ENCODE data around the gene MKI67. TPM values are rescaled to one million over a fixed set of nuclear protein-coding genes. Genes with fewer than 3 reads are reported as not detected.

The MKI67 gene
- polyA plus RNA-seq, 6 donors from 2014 or later = not detected

DNA sequence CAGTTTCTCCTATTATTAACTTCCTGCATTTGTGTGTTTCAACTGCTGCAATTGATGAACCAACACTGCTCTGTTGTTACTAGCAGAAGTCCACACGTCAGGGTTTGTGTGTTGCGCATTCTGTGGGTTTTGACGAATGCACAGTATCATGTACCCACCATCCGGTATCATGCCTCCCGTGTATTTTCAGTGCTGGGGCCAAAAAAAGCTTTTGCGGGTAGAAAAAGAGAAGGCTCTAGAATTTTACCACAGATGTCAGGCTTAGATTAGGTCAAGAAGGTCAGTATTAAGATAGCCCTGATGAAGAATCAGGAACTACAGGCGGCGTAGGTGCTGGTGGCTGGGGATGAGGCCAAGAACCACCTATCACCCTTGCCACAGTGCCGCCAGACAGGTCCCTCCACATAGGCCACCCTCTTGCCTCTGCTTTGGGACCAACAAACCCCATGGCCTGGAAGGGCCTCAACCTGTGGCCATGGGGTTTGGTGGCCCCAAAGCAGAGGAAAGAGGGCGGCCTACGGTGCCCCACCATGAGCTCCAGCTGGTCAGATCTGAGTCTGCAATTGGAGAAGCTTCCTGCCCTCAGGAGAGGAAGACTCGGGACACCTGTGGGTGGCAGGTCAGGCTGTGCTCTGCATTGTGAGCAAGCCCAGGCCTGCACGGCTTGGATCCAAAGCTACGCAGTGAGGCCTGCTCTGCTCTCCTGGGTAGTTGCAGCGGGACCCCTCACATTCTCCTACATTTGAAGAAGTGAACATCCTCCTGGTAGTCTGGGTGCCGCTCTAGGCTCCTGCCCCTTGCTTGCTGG, 71.9 kb downstream of the MKI67 start:
- DNase-seq = no peak
- Mint-ChIP-seq H3K4me1 (peaks cover 16 to 45% (median 34%) of the 10 kb centered on the region in 3 donors), H3K36me3 (peaks cover 20 to 30% of the 10 kb centered on the region in 2 donors), H3K4me3 (no peak overlapping the region), H3K27me3 (no peaks in the 10 kb centered on the region), H3K27ac (peak overlapping the region in 1 of 6 donors; percentile 16), H3K9me3 (no peaks in the 10 kb centered on the region)
- no peak for ATAC-seq (ENCODE audit: low read depth in 2 of 2)

DNA sequence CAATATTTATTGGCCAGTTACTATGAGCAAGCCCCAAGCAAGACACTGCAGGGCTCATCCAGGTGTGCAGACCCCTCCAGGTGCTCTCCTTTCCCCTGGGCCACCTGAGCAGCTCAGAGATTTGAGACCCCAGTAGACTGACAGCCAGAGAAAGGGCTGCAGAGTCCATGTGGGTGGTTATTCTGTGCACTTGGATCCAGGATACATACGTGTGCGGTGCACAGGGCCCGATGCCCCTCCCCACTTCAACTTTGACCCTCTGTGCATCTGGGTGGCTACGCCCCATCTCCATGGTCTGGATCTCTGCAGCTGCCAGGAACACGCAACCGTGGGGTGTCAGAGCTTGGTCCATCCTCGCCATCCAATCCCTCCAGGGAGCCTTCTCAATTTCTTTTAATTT, 72.9 kb downstream of the MKI67 start:
- Mint-ChIP-seq H3K4me3 (no peak overlapping the region), H3K27ac (peak overlapping the region in 1 of 6 donors; percentile 59), H3K27me3 (no peaks in the 10 kb centered on the region), H3K4me1 (peaks cover 23 to 45% (median 34%) of the 10 kb centered on the region in 3 donors), H3K36me3 (peaks cover 20 to 30% of the 10 kb centered on the region in 2 donors), H3K9me3 (no peaks in the 10 kb centered on the region)
- ATAC-seq (ENCODE audit: low read depth in 2 of 2) (no peak), DNase-seq (no peak)

DNA sequence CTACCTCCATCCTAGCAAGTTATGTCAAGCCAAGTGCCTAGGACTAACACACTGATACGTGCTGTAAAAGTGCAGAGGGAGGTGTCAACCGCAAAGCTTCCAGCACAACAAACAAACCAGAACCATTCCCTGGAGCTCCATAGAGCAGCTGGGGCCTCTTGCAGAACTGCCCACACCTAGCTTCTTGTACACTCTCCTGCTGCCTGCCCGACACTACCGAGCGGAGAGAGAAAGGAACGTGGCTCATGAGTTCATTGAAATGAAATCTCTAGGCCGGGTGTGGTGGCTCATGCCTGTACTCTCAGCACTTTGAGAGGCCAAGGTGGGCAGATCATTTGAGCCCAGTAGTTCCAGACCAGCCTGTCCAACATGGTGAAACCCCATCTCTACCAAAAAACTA, 73.5 kb downstream of the MKI67 start:
- Mint-ChIP-seq H3K27me3 (no peaks in the 10 kb centered on the region), H3K36me3 (peaks cover 20 to 29% of the 10 kb centered on the region in 2 donors), H3K4me3 (no peak overlapping the region), H3K9me3 (no peaks in the 10 kb centered on the region), H3K27ac (no peak overlapping the region), H3K4me1 (peaks cover 29 to 47% (median 37%) of the 10 kb centered on the region in 3 donors)
- DNase-seq (no peak), ATAC-seq (ENCODE audit: low read depth in 2 of 2) (no peak)

DNA sequence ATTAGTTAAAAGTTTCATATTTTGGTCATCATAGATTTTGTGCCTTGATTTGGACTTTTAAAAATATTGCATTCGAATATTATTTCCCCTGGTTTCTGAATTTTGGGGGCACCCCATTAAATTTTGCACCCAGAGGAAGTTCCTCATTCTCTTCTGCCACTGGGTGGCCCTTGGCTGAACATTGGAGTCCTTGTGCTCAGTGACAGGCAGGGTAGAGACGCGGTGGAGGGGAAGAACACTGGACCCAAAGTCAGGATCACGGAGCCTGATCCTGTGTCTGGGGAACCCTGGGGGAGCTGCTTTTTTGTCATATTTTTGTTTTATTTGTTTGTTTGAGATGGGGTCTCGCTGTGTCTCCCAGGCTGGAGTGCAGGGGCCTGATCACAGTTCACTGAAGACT, 74.7 kb downstream of the MKI67 start:
- H3K4me1 Mint-ChIP-seq = peaks cover 34 to 51% (median 43%) of the 10 kb centered on the region in 3 donors
- no peaks in the 10 kb centered on the region for H3K9me3 Mint-ChIP-seq
- DNase-seq (no peak), ATAC-seq (ENCODE audit: low read depth in 2 of 2) (no peak)
- peak overlapping the region in 1 of 6 donors; percentile 32 for H3K27ac Mint-ChIP-seq
- H3K27me3 Mint-ChIP-seq = no peaks in the 10 kb centered on the region
- H3K4me3 Mint-ChIP-seq = peak overlapping the region in 1 of 8 donors; percentile 9
- peaks cover 17 to 25% of the 10 kb centered on the region in 2 donors for H3K36me3 Mint-ChIP-seq

GRCh38 chr10:128050936-128051335, 75.3 kb downstream of the MKI67 start:
- no peak for DNase-seq
- Mint-ChIP-seq H3K4me1 (peaks cover 35 to 56% (median 49%) of the 10 kb centered on the region in 3 donors), H3K27me3 (no peaks in the 10 kb centered on the region), H3K4me3 (peak overlapping the region in 2 of 8 donors; percentile 29 to 69), H3K27ac (peak overlapping the region in 2 of 6 donors; percentile 18 to 42), H3K36me3 (peaks cover 11 to 19% of the 10 kb centered on the region in 2 donors), H3K9me3 (no peaks in the 10 kb centered on the region)
- ATAC-seq (ENCODE audit: low read depth in 2 of 2) = no peak

- Mint-ChIP-seq H3K27me3 (no peaks in the 10 kb centered on the region), H3K36me3 (peaks cover 3 to 15% of the 10 kb centered on the region in 2 donors)
- ATAC-seq (ENCODE audit: low read depth in 2 of 2) = no peak
Observed at GRCh38 chr10:128050121-128050516, 76.1 kb downstream of the MKI67 start.

DNA sequence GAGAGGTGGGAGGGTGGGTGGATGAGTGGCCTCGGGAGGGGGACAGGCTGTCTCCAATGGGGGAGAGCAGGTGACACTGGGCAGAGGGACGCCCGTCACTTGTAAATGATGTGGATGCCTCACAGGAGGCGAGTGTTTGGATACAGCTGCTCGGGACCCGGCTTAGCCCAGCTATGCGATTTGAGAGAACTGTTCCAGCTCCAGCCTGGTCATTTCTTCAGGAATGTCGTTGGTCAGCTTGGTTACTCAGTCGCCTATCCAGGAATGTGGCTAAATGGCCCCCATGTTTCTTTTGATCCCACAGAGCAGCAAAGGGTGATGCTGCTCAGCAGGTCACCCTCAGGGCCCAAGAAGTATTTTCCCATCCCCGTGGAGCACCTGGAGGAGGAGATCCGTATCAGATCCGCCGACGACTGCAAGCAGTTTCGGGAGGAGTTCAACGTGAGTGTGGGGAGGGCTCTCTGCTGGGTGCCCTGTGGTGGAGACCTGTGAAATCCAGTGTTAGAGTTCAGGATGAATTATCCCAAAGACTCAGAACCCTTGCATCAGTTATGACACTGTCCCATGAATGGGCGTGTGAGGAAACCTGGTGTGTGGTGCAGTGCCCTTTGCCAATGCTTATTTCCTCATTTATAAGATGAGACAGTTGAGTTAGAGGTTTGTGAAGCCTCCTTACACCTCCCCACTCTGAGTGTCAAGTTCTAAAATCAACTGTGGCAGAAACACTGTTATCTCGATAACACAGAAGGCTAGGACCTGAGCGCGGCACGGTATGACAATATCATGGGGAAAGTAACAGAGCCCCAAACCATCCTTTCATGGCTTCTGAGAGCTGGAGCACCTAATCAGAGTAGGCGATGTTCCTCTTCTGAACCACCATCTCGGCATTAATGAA, 76.8 kb downstream of the MKI67 start:
- H3K4me1 Mint-ChIP-seq = peaks cover 44 to 67% (median 60%) of the 10 kb centered on the region in 3 donors
- H3K9me3 Mint-ChIP-seq = no peaks in the 10 kb centered on the region
- no peak for DNase-seq
- no peak for ATAC-seq (ENCODE audit: low read depth in 2 of 2)
- H3K4me3 Mint-ChIP-seq = peak overlapping the region in 6 of 8 donors; percentile 69 to 98 (median 92)
- peak overlapping the region in 4 of 6 donors; percentile 34 to 97 (median 46) for H3K27ac Mint-ChIP-seq
- peaks cover 0 to 15% of the 10 kb centered on the region in 2 donors for H3K36me3 Mint-ChIP-seq
- H3K27me3 Mint-ChIP-seq = no peaks in the 10 kb centered on the region

More at GRCh38 chr10:128050121-128050516, 76.1 kb downstream of the MKI67 start:
- DNase-seq = no peak
- H3K27ac Mint-ChIP-seq = peak overlapping the region in 3 of 6 donors; percentile 2 to 51 (median 34)
- H3K4me1 Mint-ChIP-seq = peaks cover 41 to 64% (median 57%) of the 10 kb centered on the region in 3 donors
- peak overlapping the region in 6 of 8 donors; percentile 29 to 69 (median 48) for H3K4me3 Mint-ChIP-seq
- H3K9me3 Mint-ChIP-seq = no peaks in the 10 kb centered on the region

DNA sequence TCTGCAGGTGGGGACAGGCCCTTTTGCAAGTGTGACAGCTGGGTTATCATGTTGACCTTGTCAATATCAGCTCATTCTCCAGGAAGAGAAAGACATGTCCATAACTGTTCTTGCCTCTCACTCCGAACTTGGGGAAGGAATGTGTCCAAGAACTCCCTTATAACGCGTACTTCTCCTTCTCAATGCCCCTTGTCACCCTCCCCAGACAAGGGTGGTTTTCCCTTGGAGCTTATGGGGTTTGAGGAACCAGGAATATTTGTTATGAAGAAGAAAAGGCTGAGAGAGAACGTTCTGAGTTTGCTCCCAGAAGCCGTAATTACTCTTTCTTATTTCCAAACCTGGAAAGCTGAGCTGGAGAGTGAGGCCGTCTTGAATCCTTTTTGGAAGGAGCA, 77.4 kb downstream of the MKI67 start:
- no peak for DNase-seq
- ATAC-seq (ENCODE audit: low read depth in 2 of 2) = no peak
- Mint-ChIP-seq H3K27me3 (no peaks in the 10 kb centered on the region), H3K27ac (peak overlapping the region in 5 of 6 donors; percentile 57 to 97 (median 97)), H3K4me3 (peak overlapping the region; percentile 88 to 98 (median 92)), H3K9me3 (no peaks in the 10 kb centered on the region), H3K36me3 (peaks cover 0 to 15% of the 10 kb centered on the region in 2 donors), H3K4me1 (peaks cover 44 to 67% (median 60%) of the 10 kb centered on the region in 3 donors)

GRCh38 chr10:128047991-128048818, 78.0 kb downstream of the MKI67 start:
- peak; percentile 29 to 32 for ATAC-seq (ENCODE audit: low read depth in 2 of 2)
- no peaks in the 10 kb centered on the region for H3K27me3 Mint-ChIP-seq
- no peaks in the 10 kb centered on the region for H3K9me3 Mint-ChIP-seq
- H3K27ac Mint-ChIP-seq = peak overlapping the region; percentile 90 to 98 (median 97)
- H3K4me1 Mint-ChIP-seq = peaks cover 44 to 67% (median 60%) of the 10 kb centered on the region in 3 donors
- peak; percentile 38 for DNase-seq
- peaks cover 0 to 15% of the 10 kb centered on the region in 2 donors for H3K36me3 Mint-ChIP-seq
- H3K4me3 Mint-ChIP-seq = peak overlapping the region; percentile 88 to 98 (median 92)

GRCh38 chr10:128047351-128047750, 78.9 kb downstream of the MKI67 start:
- Mint-ChIP-seq H3K27ac (peak overlapping the region; percentile 90 to 98 (median 97)), H3K9me3 (no peaks in the 10 kb centered on the region), H3K4me3 (peak overlapping the region; percentile 88 to 98 (median 92)), H3K4me1 (peaks cover 44 to 67% (median 60%) of the 10 kb centered on the region in 3 donors), H3K36me3 (peaks cover 0 to 11% of the 10 kb centered on the region in 2 donors), H3K27me3 (no peaks in the 10 kb centered on the region)
- DNase-seq (peak; percentile 81), ATAC-seq (ENCODE audit: low read depth in 2 of 2) (peak; percentile 98 to 99)

GRCh38 chr10:128046953-128047290, 79.3 kb downstream of the MKI67 start:
- ATAC-seq (ENCODE audit: low read depth in 2 of 2) = no peak

More at GRCh38 chr10:128046953-128047290, 79.3 kb downstream of the MKI67 start:
- H3K4me1 Mint-ChIP-seq = peaks cover 44 to 64% (median 60%) of the 10 kb centered on the region in 3 donors
- H3K27ac Mint-ChIP-seq = peak overlapping the region in 3 of 6 donors; percentile 90 to 97 (median 97)
- H3K27me3 Mint-ChIP-seq = no peaks in the 10 kb centered on the region
- H3K4me3 Mint-ChIP-seq = peak overlapping the region; percentile 88 to 98 (median 92)
- no peaks in the 10 kb centered on the region for H3K9me3 Mint-ChIP-seq
- DNase-seq = no peak
- H3K36me3 Mint-ChIP-seq = peaks cover 0 to 7% of the 10 kb centered on the region in 2 donors

Measured in naive B cell (primary cell).